Measurements from ENCODE around the gene DDX10. TPM values are rescaled to one million over a fixed set of nuclear protein-coding genes. Genes with fewer than 3 reads are reported as not detected.
"Not testable (repeated sequence)": the region's sequence is repeated elsewhere in the genome, so short reads cannot be mapped to it uniquely, and the experiment has no call there.

Gene DDX10
- total and polyA plus RNA-seq, 12 donors: 10.6 to 141 (median 22.6) TPM

GRCh38 chr11:108645970-108646369, 18.9 kb upstream of the DDX10 start:
- no peaks in the 10 kb centered on the region for H3K36me3 ChIP-seq (replicated peaks in 1 of 2)
- H3K4me1 ChIP-seq (replicated peaks in 1 of 2): peaks cover 0 to 3% of the 10 kb centered on the region in 2 donors
- H3K4me3 ChIP-seq: no peak overlapping the region
- TF ChIP-seq POLR2A (IDR thresholded peaks at IDR 0.05) (no peak), CTCF (IDR thresholded peaks at IDR 0.05) (no peak)
- DNase-seq: no peak
- H3K27ac ChIP-seq: no peak overlapping the region
- no peaks in the 10 kb centered on the region for H3K9me3 ChIP-seq (replicated peaks in 1 of 3)
- no peaks in the 10 kb centered on the region for H3K27me3 ChIP-seq
- intact Hi-C loops (cut with DNase I): loop anchor here in 1 of 2 donors (10.0 kb wide), 1 partner anchor 521 kb away; the partner anchor contains the start of gene ACAT1
- 71 to 79% (median 76%) methylated on average over 2 of the region's 2 CpGs for WGBS, 4 donors

DNA sequence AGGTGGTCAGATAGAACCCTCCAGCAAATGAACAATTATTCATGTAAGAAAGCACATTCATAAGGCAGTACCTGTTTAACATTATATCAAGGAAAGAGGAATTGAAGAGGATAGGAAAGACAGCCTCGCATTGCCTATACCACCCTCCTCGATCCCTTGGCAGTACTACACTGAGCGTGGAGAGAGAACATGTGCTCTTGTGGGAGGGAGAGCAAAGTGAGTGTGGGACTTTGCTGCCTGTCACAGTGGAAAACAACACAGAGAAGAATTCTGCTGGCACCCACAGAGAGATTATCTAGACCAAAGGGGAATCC, 17.5 kb upstream of the DDX10 start:
- TF ChIP-seq POLR2A (IDR thresholded peaks at IDR 0.05): no peak
- Histone ChIP-seq H3K36me3 (replicated peaks in 1 of 2) (no peaks in the 10 kb centered on the region), H3K4me3 (no peak overlapping the region), H3K9me3 (replicated peaks in 1 of 3) (no peaks in the 10 kb centered on the region), H3K4me1 (replicated peaks in 1 of 2) (peaks cover 0 to 3% of the 10 kb centered on the region in 2 donors), H3K27me3 (no peaks in the 10 kb centered on the region), H3K27ac (peak overlapping the region in 1 of 5 donors; percentile 29)
- DNase-seq: no peak
- intact Hi-C loops (cut with DNase I): loop anchor here in 1 of 2 donors (10.0 kb wide), 1 partner anchor 523 kb away; the partner anchor contains the start of gene ACAT1
- 84 to 92% (median 91%) methylated on average over 3 of the region's 3 CpGs for WGBS, 4 donors

DNA sequence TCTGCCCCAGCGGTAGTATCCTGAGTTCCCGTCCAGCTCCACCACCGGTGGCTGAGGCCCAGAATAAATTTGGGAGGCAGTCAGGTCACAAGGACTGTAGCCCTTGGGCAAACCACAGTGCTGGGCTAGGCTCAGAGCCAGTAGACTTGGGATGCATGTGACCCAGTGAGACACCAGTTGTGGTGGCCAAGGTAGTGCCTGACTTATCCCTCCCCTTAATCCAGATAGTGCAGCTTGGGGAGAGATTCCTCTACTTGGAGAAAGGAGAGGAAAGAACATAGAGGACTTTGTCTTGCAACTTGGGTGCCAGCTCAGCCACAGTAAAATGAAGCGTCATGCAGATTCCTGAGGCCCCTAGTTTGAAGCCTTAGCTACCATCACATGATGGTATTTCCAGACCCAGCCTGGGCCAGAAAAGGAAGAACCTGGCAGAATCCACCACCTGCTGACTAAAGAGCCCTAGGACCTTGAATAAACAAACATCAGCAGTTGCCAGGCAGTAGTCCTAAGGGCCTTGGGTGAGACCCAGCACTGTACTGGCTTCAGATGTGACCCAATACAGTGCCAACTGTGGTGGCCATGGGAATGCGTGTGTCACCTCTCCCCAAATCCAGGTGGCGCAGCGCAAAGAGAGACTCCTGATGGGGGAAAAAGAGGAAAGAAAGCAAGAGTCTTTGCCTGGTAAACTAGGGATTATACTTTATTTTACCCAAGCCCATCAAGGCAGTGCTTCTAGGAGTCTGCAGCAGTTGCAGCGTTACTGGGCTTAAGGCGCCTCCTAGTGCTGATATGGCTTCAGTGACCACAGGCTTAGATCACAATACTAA, 17.0 kb upstream of the DDX10 start:
- Histone ChIP-seq H3K4me1 (replicated peaks in 1 of 2) (peaks cover 0 to 3% of the 10 kb centered on the region in 2 donors), H3K27ac (peak overlapping the region in 1 of 5 donors; percentile 29)

GRCh38 chr11:108648528-108648885, 16.4 kb upstream of the DDX10 start:
- Histone ChIP-seq H3K36me3 (replicated peaks in 1 of 2) (no peaks in the 10 kb centered on the region), H3K4me3 (no peak overlapping the region), H3K27ac (no peak overlapping the region), H3K9me3 (replicated peaks in 1 of 3) (no peaks in the 10 kb centered on the region), H3K4me1 (replicated peaks in 1 of 2) (peaks cover 0 to 3% of the 10 kb centered on the region in 2 donors), H3K27me3 (no peaks in the 10 kb centered on the region)
- DNase-seq: no peak
- TF ChIP-seq POLR2A (IDR thresholded peaks at IDR 0.05) (no peak), CTCF (IDR thresholded peaks at IDR 0.05) (peak in 2 of 6 experiments; percentile 3 to 7)
- intact Hi-C loops (cut with DNase I): loop anchor here in 1 of 2 donors (10.0 kb wide), 1 partner anchor 524 kb away; the partner anchor contains the start of gene ACAT1
- WGBS, 4 donors: 84 to 94% (median 93%) methylated on average over 2 of the region's 2 CpGs

More for the DNA sequence above, 17.0 kb upstream of the DDX10 start:
- TF ChIP-seq CTCF (IDR thresholded peaks at IDR 0.05) (peak; percentile 49 to 76 (median 69)), POLR2A (IDR thresholded peaks at IDR 0.05) (no peak)
- no peak overlapping the region for H3K4me3 ChIP-seq
- WGBS, 4 donors: 44 to 53% (median 46%) methylated on average over 9 of the region's 9 CpGs
- no peaks in the 10 kb centered on the region for H3K9me3 ChIP-seq (replicated peaks in 1 of 3)
- H3K27me3 ChIP-seq: no peaks in the 10 kb centered on the region
- peak; percentile 55 to 86 (median 70) for DNase-seq
- intact Hi-C loops (cut with DNase I): loop anchor here in 1 of 2 donors (10.0 kb wide), 1 partner anchor 523 kb away; the partner anchor contains the start of gene ACAT1
- H3K36me3 ChIP-seq (replicated peaks in 1 of 2): no peaks in the 10 kb centered on the region

DNA sequence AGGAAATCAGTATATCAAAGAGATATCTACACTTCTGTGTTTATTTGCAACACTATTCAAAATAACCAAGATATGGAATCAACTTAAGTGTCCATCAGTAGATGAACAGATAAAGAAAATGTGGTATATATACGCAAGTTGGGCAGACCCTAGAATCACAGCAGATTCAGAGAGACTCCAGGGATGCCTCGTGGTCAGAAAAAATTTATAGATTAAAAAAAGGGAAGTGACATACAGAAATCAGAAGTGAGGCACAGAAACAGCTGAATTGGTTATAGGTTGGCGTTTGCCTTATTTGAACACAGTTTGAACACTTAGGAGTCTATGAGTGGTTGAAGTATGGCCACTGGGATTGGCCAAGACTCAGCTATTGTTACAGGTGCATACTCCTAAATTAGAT, 10.8 kb upstream of the DDX10 start:
- intact Hi-C loops (cut with DNase I); H3K9me3 ChIP-seq (replicated peaks in 1 of 3); H3K4me1 ChIP-seq (replicated peaks in 1 of 2); H3K4me3 ChIP-seq; H3K27ac ChIP-seq; H3K36me3 ChIP-seq (replicated peaks in 1 of 2); H3K27me3 ChIP-seq; DNase-seq: not testable (repeated sequence)
- WGBS, 4 donors: 64 to 71% (median 67%) methylated on average over 3 of the region's 3 CpGs

Measured in adrenal gland (tissue), 12 donors.